Esophagus (tissue), 2 donors: Measurements from ENCODE around the gene DDX27. TPM values are rescaled to one million over a fixed set of nuclear protein-coding genes. Genes with fewer than 3 reads are reported as not detected.

ENCODE experiments used
- H3K27ac ChIP-seq, 2 donors: one replicate each; pipeline ENCODE4 v1.5.1; 2013; ENCODE audit warnings: low read depth in 2 of 2, mild to moderate bottlenecking in 2 of 2, inconsistent platforms in 1 of 2, low read length in 1 of 2, moderate library complexity in 1 of 2
- H3K27me3 ChIP-seq, 2 donors: one replicate each; pipeline ENCODE4 v1.6.1; 2013; ENCODE audit warnings: low read length in 2 of 2, control low read depth in 1 of 2, mild to moderate bottlenecking in 1 of 2; ENCODE audit not compliant: insufficient read depth in 2 of 2, control insufficient read depth in 1 of 2
- H3K36me3 ChIP-seq, 2 donors: one replicate each; pipeline ENCODE4 v1.6.1; 2013; ENCODE audit warnings: low read length in 1 of 2; ENCODE audit not compliant: control insufficient read depth in 2 of 2, insufficient read depth in 2 of 2
- H3K4me1 ChIP-seq, 2 donors: one replicate each; pipeline ENCODE4 v1.6.1; 2013; ENCODE audit warnings: low read length in 1 of 2; ENCODE audit not compliant: control insufficient read depth in 2 of 2, insufficient read depth in 2 of 2
- H3K4me3 ChIP-seq, 2 donors: one replicate each; pipeline ENCODE4 v1.5.1; 2013; ENCODE audit warnings: low read length in 2 of 2, mild to moderate bottlenecking in 2 of 2, low read depth in 1 of 2, moderate library complexity in 1 of 2
- H3K9me3 ChIP-seq, 2 donors: one replicate each; pipeline ENCODE4 v1.6.1; 2013; ENCODE audit warnings: mild to moderate bottlenecking in 2 of 2, low read depth in 1 of 2, low read length in 1 of 2, moderate library complexity in 1 of 2; ENCODE audit not compliant: control insufficient read depth in 2 of 2, insufficient read depth in 1 of 2
- WGBS, 2 donors: extraction: QIAGEN DNeasy Blood & Tissue Kit; methylation state at CpG; one replicate each; pipeline ENCODE4 v1.1.7; 2013; 5-methylcytosine and 5-hydroxymethylcytosine counted together
- polyA plus RNA-seq, 2 donors: library from polyadenylated mRNA; stranded (reverse); fragments of 200-250 nt; gene quantifications; one replicate each; pipeline ENCODE4 v1.2.3, GENCODE V29; 2013
- donor health status: healthy with polysubstance abuse.
- donor health status: Bipolar disorder and iron deficiency.

DDX27 gene
- polyA plus RNA-seq, 2 donors = 14.2 to 27.0 TPM

DNA sequence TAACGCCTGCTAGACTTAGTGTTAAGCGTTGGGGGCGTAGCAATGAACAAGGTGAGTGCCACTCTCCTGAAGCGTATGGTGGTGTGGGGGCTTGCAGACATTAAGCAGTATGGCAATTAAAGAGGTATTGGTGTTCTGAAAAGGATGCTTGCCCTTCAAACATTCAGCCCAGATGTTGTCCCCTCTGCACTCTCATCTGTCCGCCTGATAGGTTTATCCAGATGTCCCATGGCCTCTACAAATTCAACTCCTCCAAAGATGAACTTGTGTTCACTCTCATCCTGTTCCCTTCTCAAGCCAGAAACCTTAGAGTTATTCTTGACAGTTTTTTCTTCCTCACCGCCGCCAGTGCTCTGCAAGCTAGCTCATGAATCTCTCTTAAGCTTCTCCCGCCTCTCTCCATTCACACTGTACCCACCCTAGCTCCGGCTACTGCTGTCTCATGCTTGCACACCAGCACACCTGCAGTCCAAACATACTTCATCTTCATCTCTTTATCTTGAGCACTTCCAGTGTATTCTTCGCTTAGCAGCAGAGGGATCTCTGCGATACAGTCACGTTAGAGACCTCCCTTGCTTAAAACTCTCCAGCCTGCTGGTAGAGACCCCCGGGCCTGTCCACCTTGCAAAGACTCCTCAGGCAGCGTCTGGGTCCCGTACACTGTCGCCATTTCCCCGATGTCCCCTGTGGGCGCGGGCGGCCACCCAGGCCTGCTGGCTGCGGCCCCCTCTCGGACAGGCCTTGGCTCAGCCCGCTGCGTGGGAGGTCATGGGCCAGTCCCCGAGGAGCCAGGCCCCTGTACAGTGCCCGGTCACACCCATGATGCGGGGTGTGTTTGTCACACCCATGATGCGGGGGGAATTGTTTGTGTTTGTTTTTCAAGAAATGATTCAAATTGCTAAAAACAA lies 962 bp downstream of the DDX27 start:
- Histone ChIP-seq H3K36me3 (peaks cover 0 to 16% of the 10 kb centered on the region in 2 donors), H3K4me1 (peaks cover 6% of the 10 kb centered on the region in 2 donors), H3K27me3 (no peaks in the 10 kb centered on the region), H3K9me3 (no peaks in the 10 kb centered on the region), H3K4me3 (peak overlapping the region; percentile 69 to 97), H3K27ac (peak overlapping the region; percentile 86 to 97)
- WGBS, 2 donors = 63 to 66% methylated on average over 28 of the region's 28 CpGs

DNA sequence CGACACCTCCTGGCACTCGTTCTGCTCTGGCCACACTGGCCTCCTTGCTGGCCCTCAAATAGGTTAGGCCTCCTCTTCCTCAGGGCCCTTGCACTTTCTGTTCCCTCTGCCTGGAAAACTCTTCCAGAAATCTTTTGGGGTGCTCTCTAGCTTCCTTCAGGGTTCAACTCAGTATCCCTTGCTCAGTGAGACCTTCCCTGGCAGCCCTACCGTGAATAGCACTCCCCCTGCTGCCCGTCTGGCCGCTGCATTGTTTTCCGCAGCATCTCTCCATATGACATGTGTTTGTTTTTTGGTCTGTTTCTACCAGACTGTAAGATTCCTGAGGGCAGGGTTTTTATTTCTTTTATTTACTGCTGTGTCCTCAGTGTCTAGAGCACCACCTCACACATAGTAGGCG lies 6.7 kb downstream of the DDX27 start:
- Histone ChIP-seq H3K36me3 (peaks cover 11 to 38% of the 10 kb centered on the region in 2 donors), H3K9me3 (no peaks in the 10 kb centered on the region), H3K4me1 (no peaks in the 10 kb centered on the region), H3K27me3 (no peaks in the 10 kb centered on the region), H3K27ac (no peak overlapping the region), H3K4me3 (no peak overlapping the region)
- 90 to 95% methylated on average over 7 of the region's 7 CpGs for WGBS, 2 donors

DNA sequence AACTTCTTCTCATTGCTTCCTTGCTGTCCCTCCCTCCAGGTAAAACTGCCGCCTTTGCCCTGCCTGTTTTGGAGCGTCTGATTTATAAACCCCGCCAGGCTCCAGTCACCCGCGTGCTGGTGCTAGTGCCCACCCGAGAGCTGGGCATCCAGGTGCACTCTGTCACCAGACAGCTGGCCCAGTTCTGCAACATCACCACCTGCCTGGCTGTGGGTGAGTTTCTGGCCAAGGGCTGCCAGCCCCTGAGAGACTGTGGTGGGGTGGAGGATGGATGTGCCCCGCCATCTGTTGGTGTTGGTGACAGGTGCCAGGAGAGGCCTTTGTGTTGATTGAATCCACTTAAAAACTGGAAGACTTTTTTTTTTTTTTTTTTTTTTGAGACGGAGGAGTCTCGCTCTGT lies 9.5 kb downstream of the DDX27 start:
- Histone ChIP-seq H3K27ac (no peak overlapping the region), H3K36me3 (peaks cover 21 to 44% of the 10 kb centered on the region in 2 donors), H3K27me3 (no peaks in the 10 kb centered on the region), H3K4me1 (no peaks in the 10 kb centered on the region), H3K9me3 (no peaks in the 10 kb centered on the region), H3K4me3 (no peak overlapping the region)
- WGBS, 2 donors = 89 to 95% methylated on average over 9 of the region's 9 CpGs

DNA sequence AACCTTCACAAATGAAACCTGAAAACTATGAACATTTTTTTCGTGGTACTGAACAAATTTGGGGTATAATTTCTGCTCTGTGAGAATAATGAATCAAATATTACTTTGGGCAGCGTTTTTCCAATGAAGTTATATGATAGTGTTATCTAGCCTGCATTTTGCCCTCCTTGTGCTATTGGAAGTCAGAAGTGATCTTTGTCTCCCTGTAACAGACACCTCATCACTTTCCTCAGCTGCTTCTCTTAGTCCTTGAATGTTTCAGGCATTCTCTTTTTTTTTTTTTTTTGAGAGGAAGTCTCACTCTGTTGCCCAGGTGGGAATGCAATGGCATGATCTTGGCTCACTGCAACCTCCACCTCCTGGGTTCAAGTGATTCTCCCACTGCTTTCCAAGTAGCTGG lies 10.2 kb downstream of the DDX27 start:
- Histone ChIP-seq H3K27ac (no peak overlapping the region), H3K9me3 (no peaks in the 10 kb centered on the region), H3K4me1 (no peaks in the 10 kb centered on the region), H3K36me3 (peaks cover 25 to 47% of the 10 kb centered on the region in 2 donors), H3K27me3 (no peaks in the 10 kb centered on the region), H3K4me3 (no peak overlapping the region)
- 86 to 93% methylated on average over 2 of the region's 2 CpGs for WGBS, 2 donors

DNA sequence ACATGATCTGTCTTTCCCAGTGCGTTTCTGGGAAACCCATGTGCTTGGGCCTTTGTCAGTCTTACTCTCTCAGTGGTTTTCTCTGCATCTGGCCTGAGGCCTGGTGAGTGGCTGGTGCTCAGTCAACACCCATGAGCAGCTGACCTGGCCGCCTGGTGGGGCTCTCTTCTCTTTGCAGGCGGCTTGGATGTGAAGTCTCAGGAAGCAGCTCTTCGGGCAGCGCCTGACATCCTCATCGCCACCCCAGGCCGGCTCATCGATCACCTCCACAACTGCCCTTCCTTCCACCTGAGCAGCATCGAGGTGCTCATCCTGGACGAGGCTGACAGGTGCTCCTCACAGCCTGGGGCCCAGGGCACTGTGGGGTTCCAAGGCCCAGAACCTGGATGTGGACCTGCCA lies 10.8 kb downstream of the DDX27 start:
- peaks cover 28 to 48% of the 10 kb centered on the region in 2 donors for H3K36me3 ChIP-seq
- no peaks in the 10 kb centered on the region for H3K9me3 ChIP-seq
- H3K4me3 ChIP-seq = no peak overlapping the region
- H3K4me1 ChIP-seq = no peaks in the 10 kb centered on the region
- WGBS, 2 donors = 88 to 90% methylated on average over 10 of the region's 10 CpGs
- no peak overlapping the region for H3K27ac ChIP-seq
- no peaks in the 10 kb centered on the region for H3K27me3 ChIP-seq

DNA sequence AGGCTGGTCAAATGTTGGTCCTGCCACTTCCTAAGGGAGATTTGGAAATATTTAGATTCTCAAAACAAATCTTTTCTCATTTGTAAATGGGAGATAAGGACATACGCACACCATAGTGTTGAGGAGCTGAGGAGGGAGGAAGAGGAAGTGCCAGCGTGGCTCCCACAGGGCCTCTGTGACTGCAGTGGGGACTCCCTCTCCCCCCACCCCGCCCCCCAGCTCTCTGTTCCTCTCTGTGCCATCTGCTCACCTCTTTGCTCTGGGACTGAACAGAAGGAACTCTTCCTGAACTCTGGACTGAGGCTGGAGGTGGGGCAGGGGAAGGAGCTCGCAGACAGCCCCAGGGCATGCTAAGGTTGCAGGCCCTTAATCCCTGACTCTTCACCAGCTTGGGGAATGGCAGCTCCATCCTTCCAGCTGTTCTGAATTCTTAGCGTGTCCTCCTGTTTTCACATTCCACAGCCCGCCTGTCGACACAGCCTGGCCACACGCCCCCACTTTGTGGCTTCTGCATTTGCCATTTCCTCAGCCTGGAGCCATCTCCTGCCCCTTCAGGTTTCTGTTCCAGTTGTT lies 11.4 kb downstream of the DDX27 start:
- no peaks in the 10 kb centered on the region for H3K4me1 ChIP-seq
- no peaks in the 10 kb centered on the region for H3K27me3 ChIP-seq
- WGBS, 2 donors = 76% methylated on average over 8 of the region's 8 CpGs
- no peaks in the 10 kb centered on the region for H3K9me3 ChIP-seq
- H3K27ac ChIP-seq = no peak overlapping the region
- H3K4me3 ChIP-seq = no peak overlapping the region
- H3K36me3 ChIP-seq = peaks cover 27 to 51% of the 10 kb centered on the region in 2 donors

DNA sequence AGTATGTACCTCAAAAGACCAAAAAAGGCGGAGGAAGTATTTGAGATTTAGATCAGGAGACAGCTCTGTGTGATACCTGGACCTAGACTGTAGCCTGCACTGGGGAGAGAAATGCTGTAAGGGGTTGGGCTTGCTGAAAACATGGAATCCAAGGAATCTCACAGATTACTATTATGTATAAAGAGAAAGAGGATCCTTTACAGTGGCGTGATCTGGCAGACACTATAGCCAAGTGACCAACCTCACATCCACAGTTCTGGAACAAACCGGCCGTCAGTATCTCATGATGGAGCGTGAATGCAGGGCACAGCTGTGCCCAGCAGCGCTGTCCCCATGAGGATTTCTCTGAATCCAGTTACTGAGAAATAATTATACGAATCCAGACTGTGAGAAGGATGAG lies 12.3 kb downstream of the DDX27 start:
- no peaks in the 10 kb centered on the region for H3K4me1 ChIP-seq
- no peak overlapping the region for H3K27ac ChIP-seq
- peaks cover 29 to 49% of the 10 kb centered on the region in 2 donors for H3K36me3 ChIP-seq
- no peaks in the 10 kb centered on the region for H3K9me3 ChIP-seq
- 82 to 92% methylated on average over 7 of the region's 7 CpGs for WGBS, 2 donors
- H3K4me3 ChIP-seq = no peak overlapping the region
- no peaks in the 10 kb centered on the region for H3K27me3 ChIP-seq

DNA sequence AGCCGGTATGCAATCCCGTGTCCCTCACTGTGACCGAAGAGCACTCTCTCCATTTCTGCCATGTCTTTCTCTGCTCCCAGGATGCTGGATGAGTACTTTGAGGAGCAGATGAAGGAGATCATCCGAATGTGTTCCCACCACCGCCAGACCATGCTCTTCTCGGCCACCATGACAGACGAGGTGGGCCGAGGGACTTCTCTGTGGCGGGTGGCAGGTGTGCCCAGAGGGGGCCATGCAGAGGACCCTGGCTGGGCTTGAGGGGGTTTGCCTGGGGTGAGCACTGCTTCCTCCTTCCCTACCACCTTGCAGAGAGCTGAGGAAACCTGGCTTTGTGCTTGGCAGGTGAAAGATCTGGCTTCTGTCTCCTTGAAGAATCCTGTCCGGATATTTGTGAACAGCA lies 14.0 kb downstream of the DDX27 start:
- Histone ChIP-seq H3K27ac (no peak overlapping the region), H3K4me3 (no peak overlapping the region), H3K27me3 (no peaks in the 10 kb centered on the region), H3K36me3 (peaks cover 34 to 55% of the 10 kb centered on the region in 2 donors), H3K4me1 (no peaks in the 10 kb centered on the region), H3K9me3 (no peaks in the 10 kb centered on the region)
- 95 to 96% methylated on average over 10 of the region's 10 CpGs for WGBS, 2 donors

DNA sequence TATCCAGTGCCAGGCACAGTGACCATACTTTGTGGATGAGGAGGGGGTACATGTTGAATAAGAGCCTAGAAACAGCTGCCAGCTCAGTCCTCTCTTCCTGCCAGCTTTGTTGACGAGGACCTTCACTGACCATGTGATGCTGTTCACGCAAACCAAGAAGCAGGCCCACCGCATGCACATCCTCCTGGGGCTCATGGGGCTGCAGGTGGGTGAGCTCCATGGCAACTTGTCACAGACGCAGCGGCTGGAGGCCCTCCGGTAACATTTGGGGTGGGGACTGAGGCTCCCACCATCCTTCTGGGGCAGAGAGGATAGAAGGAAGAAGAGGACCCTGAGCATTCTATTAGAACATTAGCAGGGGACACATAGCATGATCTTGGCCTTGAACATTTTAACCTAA lies 15.6 kb downstream of the DDX27 start:
- Histone ChIP-seq H3K4me3 (no peak overlapping the region), H3K4me1 (no peaks in the 10 kb centered on the region), H3K27ac (no peak overlapping the region), H3K36me3 (peaks cover 44 to 63% of the 10 kb centered on the region in 2 donors), H3K9me3 (no peaks in the 10 kb centered on the region), H3K27me3 (no peaks in the 10 kb centered on the region)
- WGBS, 2 donors = 94 to 95% methylated on average over 6 of the region's 6 CpGs
